Measurements from ENCODE around the gene RTF1. TPM values are rescaled to one million over a fixed set of nuclear protein-coding genes. Genes with fewer than 3 reads are reported as not detected.
A peak's percentile ranks its signal among the peaks of the same experiment; 100 is the strongest.

The RTF1 gene
- total RNA-seq, 1 donor from 2014 or later, result 33.2 TPM

DNA sequence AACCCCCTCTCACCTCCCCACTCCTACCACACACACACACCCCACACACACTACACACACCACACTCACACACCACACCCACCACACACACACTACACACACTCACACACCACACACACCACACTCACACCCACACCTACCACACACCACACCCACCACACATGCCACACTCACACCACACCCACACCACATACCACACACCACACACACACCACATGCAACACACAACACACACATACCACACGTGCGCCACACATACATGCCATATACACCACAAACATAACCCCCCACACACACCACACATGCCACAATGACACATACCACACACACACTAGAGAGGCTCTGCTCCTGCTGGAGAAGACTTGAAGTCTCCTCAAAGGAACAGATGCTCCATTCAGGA is 70.9 kb downstream of the RTF1 start:
- no peak for DNase-seq (ENCODE audit: low spot score)

DNA sequence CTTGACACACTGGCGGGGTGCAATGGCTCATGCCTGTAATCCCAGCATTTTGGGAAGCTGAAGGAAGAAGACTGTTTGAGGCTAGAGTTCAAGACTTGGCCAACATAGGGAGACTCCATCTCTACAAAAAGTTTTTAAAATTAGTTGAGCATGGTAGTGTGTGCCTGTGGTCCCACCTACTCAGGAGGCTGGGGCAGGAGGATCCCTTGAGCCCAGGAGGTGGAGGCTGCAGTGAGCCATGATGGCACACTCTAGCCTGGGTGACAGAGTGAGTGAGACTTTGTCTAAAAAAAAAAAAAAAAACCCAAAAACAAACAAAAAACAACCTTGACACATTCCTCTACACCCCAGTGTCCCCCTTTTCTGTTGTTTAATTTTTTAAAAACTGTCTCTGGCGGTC is 72.7 kb downstream of the RTF1 start:
- DNase-seq (ENCODE audit: low spot score), result no peak

DNA sequence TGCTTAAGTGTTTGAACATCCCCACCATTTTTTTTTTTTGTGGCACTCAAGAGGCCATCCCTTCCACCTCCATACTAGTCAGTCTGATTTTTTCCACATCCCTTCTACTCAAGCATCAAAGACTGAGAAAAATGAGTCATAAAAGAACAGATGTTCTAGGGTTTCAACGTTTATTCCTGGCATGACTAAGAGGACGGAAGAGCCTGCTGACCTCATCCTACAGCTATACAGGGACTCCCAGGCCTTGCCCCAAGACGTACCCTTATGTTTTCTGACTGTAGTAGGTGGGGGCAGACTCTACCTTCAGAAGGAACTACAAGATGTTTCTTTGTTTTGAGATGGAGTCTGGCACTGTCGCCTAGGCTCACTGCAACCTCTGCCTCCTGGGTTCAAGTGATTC is 73.5 kb downstream of the RTF1 start:
- DNase-seq (ENCODE audit: low spot score), result no peak

DNA sequence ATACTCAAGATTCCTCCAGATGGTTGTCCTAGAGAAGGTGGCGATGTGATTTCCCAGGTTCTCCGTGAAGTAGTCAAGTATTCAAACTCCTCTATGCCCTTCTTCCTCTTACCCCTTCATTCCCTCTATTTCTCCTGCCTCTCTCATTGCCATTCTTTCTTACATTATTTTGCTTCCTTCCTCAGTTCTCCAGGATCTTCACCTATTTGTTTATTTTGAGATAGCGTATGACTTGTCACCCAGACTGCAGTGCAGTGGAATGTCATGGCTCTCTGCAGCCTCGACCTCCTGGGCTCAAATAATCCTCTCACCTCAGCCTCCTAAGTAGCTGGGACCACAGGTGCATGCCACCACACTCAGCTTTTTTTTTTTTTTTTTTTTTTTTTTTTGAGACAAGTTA is 75.0 kb downstream of the RTF1 start:
- no peak for DNase-seq (ENCODE audit: low spot score)

DNA sequence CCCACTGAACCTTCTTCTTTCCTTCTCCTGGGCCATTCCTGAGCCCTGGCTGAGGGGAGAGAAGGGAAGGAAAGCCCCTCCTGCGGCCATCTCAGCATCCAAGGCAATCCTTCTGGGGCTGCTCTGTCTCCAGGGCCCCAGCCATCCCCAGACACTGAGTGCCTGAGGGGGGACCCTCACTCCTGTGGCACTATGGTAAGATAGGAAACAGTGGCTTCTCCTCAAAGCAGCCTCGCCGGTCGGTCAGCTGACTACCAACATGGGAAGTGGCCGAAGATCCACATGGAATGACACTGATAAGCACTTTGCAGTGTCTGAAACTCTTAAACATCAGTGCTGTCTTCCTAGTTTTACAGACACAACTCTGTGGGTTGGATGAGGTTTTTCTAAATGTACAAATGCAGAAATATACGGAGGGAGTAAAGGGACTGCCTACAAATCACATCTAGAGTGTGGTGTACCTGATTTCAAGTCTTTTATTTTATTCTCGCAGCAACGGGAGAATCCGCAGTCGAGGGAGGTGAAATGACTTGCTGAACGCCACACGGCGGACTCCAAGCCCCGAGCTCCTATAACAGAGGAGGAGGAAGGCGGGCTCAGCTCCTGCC is 75.8 kb downstream of the RTF1 start:
- no peak for DNase-seq (ENCODE audit: low spot score)

DNA sequence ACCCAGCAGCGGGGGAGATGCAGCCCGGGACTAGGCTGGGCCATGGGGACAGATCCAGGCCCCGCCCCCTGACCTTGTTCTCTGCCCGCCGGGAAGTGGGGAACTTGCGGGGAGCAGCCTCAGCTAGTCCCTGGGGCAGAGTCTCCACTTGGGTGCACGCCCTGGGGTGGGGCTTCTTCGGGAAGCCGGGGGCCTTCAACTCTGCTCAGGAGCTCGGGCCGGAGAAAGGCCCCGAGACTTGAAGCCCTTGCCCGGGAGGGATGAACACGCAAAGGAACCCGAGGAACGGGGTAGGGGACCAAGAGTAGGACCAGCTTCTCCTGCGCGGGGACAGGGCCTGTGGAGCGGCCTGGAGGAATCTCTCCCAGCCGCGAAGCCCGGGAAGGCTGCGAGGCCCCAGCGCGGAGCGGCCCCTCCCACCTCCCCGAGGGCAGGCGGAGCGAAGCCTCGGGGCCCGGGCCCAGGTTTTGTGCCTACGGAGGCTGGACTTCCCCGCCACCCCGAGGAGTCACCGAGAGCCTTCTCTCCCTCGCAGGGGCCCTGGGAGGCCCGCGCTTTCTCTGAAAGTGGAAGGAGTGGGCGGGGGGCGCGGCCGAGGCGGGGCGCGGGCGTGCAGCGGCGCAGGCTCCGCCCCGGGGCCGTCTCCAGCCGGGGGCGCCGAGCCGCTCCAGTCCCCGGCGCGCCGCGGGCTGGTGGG is 76.5 kb downstream of the RTF1 start, which contains the start of gene ITPKA:
ITPKA (plus strand) TSS at position 670 of the 697 bp plus-strand sequence. CDS start 54 bp downstream, outside the sequence.
- DNase-seq (ENCODE audit: low spot score), result peak; percentile 68

DNA sequence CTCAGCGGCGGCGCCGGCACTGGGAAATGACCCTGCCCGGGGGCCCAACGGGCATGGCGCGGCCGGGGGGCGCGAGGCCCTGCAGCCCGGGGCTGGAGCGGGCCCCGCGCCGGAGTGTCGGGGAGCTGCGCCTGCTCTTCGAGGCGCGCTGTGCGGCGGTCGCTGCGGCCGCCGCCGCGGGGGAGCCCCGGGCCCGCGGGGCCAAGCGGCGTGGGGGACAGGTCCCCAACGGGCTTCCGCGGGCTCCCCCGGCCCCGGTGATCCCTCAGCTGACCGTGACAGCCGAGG is 77.0 kb downstream of the RTF1 start:
- no peak for DNase-seq (ENCODE audit: low spot score)

DNA sequence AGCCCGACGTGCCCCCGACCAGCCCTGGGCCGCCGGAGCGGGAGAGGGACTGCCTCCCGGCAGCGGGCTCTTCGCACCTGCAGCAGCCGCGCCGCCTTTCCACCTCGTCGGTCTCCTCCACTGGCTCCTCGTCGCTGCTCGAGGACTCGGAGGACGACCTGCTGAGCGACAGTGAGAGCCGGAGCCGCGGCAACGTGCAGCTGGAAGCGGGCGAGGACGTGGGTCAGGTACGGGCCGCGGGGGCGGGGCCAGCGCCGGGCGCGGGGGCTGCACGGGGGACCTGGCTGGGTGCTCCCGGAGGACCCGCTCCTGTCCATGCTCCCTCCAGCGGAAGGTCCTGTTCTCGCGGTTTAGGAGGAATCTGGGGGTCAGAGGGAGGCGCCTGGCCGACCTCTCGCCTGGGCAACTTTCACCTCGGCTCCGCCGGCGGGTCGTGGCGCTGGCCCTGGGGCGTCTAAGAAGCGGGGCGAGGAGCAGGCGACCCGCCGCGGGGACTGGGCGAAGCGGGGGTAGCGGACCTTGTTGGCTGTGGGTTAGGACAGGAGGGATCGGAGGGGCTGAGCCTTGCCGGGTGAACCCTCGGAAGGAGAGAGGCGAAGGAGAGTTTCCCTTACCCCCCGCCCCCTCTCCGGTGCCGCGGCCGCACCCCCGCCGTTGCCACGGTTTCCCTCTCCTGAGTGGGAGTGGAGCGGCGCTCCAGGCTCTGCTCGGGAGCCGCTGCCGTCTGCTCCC is 77.5 kb downstream of the RTF1 start:
- DNase-seq (ENCODE audit: low spot score), result no peak

DNA sequence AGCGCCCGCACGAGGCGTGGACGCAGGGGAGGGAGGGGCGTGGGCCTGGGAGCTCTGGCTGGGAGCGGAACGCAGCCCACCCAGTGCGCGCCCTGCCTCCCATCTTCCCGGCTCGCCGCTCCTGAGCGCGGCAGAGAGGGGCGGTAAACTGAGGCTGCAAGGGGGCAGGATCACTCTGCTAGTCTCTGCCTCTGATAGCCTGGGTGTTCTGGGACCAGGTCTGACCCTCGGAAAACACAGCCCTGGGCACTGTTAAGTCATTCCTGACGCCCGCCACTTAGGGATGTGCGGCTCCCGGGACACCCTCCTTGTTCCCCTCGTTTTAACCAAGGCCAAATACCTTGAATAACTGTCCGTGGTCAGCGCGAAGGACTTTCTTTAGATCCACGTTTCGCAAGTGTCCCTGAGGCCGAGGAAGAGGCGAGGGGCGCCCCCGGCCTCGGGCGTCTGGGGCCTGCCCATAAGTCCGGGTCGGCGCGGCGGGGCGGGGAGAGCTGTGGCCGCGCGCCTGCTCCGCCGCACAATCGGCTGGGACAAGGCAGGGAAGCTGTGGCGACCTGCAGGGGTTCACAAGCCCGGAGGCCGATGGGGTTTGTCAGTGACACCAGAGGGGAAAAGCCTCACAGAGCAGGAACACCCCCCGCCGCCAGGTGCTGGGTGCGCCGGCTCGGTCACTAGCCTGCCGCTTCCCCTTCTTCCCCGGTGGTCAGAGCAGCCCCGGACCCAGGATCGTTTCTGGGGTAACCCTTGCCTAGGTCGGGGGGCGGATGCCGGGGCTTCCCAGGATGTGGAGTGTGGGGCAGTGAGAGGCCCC is 78.2 kb downstream of the RTF1 start:
- DNase-seq (ENCODE audit: low spot score), result no peak

DNA sequence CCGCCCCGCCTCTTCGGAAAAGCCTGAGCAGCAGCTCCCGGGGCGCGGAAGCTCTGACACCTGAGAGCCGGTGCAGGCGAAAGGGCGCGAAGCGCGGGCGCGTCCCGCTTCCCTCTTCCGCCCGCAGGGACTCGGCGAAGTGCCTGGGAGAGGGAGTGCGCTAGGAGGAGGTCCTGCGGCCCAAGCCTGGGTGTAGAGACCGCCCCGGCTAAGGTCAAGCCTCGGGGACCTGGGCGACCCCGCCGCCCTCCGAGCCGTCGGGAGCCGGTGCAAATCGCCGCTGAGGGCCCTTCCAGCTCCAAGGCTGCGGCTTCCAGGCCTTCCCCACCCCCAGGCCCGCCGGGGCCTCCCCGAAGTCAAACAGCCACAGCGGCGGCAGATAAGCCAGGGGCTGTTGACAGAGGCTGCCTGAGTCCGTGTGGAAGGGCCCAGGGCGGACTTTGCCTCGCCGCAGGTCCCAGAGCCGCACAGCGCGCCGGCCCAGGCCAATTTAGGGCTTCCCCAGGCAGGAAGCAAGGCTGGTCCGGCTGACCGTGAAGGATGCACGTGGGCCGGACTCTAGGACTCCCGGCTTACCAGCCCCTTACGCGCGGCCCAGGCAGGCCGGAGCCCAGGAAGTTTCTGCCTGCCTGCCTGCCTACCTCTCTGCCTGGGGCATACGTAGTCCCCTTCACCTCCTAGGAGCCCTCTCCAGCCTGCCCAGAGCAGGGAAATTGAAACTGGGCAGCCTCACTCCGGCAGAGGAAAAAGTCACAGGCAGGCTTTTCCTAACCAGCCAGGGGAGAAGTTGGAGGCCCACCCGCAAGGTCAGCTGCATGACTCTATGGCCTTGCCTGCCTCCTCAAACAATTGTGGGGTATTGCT is 79.1 kb downstream of the RTF1 start:
- DNase-seq (ENCODE audit: low spot score), result no peak

DNA sequence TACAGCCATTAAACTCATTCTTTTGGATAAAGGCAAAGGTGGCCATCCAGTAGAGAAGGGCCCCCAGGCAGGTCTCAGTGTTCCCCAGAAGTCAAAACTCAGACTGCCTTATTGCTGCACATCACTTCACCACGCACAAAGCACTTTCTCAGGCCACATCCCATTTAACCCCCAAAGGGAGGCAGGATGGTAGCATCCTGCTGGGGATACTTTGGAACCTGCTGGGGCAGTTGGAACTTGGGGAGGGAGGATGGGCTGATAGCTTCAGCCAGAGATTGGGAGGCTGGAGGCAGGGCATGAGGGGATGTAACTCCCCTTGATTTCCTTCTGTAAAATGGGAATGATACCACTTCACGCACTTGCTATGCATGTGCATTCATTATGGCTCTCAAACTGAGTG is 81.8 kb downstream of the RTF1 start:
- DNase-seq (ENCODE audit: low spot score), result no peak

DNA sequence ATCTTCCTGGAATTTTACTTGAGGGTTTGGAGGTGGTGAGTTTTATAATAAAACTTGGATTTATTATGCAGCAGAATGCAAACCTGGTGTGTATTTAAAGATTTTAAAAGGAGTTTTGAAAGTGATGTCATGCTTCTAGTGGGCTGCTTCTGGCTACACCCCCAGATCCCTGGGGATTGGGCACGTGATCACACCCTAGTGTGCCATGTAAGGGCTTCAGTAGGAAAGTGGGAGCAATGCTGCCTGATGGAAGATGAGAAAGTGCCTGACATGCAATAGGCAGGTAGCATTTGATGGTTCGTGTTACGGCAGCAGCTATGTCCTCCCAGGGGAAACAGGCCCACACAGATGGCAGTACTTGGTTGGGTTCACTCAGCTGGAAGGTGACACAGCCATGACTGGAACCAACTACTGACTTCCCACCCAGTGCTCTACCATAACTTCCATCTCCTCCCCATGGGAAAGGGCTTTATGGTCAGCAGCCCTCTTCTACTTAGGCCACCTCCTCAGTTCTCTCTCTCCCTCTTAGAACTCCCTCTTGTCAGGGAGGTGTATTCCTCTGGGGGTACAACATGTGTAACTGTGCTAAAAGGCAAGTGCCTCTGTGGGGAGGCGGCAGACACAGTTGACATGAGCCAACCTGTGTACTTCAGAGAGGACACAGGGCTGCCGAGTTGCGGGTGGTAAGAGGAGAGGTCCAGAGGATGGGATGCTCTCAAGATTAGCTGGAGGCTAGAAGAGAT is 82.4 kb downstream of the RTF1 start:
- no peak for DNase-seq (ENCODE audit: low spot score)

DNA sequence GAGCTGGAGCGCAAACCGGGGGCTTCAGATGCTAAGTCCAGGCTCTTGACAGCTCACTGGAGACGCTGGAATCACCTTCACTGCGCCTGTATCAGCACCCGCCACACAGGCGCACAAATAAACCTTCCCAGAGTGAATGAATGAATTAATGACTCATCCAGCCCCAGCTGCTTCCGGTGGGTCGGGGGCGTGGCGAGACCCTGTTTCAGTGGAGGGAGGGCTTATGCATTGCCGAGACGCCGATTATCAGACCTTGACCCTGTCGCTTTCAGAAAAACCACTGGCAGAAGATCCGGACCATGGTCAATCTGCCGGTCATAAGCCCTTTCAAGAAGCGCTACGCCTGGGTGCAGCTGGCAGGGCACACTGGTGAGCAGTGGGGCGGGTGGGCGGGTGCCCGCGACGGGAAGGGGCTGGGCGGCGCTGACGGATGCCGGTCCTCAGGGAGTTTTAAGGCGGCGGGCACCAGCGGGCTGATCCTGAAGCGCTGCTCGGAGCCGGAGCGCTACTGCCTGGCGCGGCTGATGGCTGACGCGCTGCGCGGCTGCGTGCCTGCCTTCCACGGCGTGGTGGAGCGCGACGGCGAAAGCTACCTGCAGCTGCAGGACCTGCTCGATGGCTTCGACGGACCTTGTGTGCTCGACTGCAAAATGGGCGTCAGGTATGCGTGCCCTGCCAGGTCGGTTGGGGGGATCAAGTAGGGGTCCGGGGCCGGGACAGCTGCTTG is 84.5 kb downstream of the RTF1 start:
- no peak for DNase-seq (ENCODE audit: low spot score)

DNA sequence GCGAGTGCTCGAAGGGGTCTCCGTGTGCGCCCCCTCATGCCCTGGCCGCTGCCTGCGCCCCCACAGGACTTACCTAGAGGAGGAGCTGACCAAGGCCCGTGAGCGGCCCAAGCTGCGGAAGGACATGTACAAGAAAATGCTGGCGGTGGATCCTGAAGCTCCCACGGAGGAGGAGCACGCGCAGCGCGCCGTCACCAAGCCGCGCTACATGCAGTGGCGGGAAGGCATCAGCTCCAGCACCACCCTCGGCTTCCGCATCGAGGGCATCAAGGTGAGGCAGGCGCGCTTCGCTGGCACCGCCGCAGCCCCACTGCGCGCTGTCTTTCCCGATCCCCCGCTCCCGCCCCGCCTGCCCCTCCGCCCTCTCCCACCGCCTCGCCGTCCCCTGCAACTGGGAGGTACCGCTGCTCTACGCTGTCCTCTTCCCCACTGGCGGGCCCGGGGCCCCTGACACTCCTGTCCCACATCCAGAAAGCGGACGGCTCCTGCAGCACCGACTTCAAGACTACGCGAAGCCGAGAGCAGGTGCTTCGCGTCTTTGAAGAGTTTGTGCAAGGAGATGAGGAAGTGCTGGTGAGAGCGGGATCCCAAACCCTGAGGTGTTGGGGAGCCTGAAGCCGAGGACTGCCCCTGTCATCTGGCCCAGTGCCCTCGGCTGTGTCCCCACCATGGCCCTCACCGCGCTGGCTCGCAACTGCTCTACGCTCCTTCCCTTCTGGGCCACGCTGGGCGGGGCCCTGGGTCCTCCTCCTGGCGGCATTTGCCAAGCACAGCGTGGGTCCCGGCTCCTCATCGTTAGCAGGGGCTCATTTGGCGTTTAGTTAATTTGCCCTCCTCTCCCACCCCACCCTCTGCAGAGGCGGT is 85.3 kb downstream of the RTF1 start:
- no peak for DNase-seq (ENCODE audit: low spot score)

DNA sequence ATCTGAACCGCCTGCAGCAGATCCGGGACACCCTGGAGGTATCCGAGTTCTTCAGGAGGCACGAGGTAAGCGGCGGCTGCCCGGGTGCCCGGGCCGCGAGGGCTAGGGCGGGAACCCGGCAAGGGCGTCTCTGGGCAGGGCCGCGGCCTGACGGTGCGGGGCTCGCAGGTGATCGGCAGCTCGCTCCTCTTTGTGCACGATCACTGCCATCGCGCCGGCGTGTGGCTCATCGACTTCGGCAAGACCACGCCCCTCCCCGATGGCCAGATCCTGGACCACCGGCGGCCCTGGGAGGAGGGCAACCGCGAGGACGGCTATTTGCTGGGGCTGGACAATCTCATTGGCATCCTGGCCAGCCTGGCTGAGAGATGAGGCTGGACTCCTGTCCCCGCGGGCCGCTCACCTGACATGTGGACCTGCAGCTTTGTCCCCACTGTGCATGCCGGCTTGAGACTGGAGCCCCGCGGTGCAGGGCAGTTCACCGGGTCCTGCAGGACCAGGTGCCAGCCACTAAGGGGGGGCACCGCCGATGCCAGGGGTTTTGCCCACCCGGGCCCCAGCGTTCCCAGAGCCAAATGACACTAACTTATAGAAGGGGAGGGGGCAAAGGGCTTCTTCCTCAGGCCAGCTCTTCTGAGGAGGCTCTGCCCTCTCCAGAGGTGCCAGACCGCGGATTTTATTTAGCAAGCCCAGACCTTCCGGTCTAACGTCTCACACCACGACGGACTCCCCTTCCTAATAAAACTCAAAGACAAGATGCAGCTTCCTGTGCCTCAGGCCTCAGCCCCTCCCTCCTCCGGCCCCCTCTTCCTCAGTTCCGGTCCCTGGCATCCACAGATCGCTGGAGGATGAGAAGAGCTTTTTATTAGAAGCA is 86.1 kb downstream of the RTF1 start:
- no peak for DNase-seq (ENCODE audit: low spot score)

DNA sequence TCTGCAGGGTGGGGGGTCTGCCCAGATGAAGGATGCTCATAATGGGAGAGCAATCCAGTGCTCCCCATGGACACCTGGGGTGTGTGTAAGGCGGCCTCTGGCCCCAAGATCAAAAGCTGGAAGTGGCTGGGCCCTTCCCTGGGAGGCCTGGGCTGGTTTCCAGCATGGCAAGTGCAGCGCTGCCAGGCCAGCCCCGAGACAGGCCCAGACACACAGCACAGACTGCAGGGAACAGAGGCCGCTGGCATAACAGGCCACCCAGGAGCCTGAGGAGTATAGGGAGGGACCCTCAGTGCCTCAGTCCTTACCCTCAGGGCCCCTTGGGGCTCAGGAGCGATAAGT is 86.7 kb downstream of the RTF1 start:
- no peak for DNase-seq (ENCODE audit: low spot score)

DNA sequence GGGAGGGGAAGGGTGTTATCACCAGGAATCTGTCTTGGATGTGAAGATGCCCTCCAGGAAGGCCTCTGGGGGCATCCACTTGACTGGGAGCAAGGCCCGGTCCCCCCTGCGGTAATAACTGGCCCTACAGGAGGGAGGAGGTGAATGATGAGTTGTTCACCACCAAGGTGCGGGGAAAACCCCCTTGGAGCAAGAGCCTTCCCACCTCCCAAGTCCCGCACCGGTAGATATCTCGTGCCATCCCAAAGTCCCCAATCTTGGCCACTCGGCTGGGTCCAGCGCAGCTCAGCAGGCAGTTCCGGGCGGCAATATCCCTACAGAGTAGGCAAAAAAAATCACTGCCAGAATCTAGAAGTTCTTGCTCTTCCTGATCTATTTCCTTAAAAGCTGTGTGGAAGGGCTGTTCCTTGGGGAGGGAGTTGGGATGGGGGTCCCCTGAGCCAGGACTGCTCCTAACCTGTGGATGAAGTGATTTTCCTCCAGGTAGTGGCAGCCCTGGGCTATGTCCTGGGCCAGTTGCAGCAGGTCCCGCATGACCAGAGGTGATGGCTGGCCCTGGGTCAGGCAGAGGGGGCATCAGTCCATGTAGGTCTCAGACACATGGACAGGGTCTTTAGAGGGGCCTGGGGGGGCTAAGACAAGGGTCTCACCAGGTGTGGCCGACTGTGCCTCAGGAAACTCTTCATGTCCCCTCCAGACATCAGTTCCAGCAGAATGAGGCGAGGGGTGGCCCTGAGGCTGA is 88.0 kb downstream of the RTF1 start:
- no peak for DNase-seq (ENCODE audit: low spot score)
